Memory B cell (primary cell): ENCODE results near the gene WBP1L.
"Not testable (repeated sequence)": the region's sequence is repeated elsewhere in the genome, so short reads cannot be mapped to it uniquely, and the experiment has no call there.

Experiments
- ATAC-seq: fragments of 150-1000 bp; cut with Tn5 transposase; 2 replicates; pipeline ENCODE4 v1.10.0; 2021; ENCODE audit warnings: low read depth, mild to moderate bottlenecking, moderate library complexity
- DNase-seq, 2 donors: peaks; one replicate each; pipeline ENCODE4 v3.0.0; 2022; ENCODE audit warnings: low spot score in 2 of 2
- H3K27ac Mint-ChIP-seq: one replicate; pipeline ENCODE4 v1.8.0; 2022; ENCODE audit warnings: mild to moderate bottlenecking, moderate library complexity, mixed read lengths
- H3K27me3 Mint-ChIP-seq: one replicate; pipeline ENCODE4 v1.8.0; 2022; ENCODE audit warnings: mixed read lengths
- H3K36me3 Mint-ChIP-seq: one replicate; pipeline ENCODE4 v1.8.0; 2022; ENCODE audit warnings: mild to moderate bottlenecking, mixed read lengths
- H3K4me1 Mint-ChIP-seq: one replicate; pipeline ENCODE4 v1.8.0; 2022; ENCODE audit warnings: mixed read lengths
- H3K4me3 Mint-ChIP-seq: one replicate; pipeline ENCODE4 v1.8.0; 2022; ENCODE audit warnings: mild to moderate bottlenecking, moderate library complexity, mixed read lengths
- H3K9me3 Mint-ChIP-seq: one replicate; pipeline ENCODE4 v1.8.0; 2022; ENCODE audit warnings: mixed read lengths

Gene WBP1L

GRCh38 chr10:102812231-102812876 is 68.6 kb downstream of the WBP1L start:
- Mint-ChIP-seq H3K36me3 (peaks cover 17% of the 10 kb centered on the region), H3K4me3 (no peak overlapping the region), H3K9me3 (no peaks in the 10 kb centered on the region), H3K27ac (peak overlapping the region; percentile 29), H3K4me1 (peaks cover 11% of the 10 kb centered on the region), H3K27me3 (no peaks in the 10 kb centered on the region)
- DNase-seq = no peak
- peak; percentile 93 for ATAC-seq

- H3K27ac Mint-ChIP-seq = peak overlapping the region; percentile 29
- H3K36me3 Mint-ChIP-seq = peaks cover 17% of the 10 kb centered on the region
- DNase-seq (no peak), ATAC-seq (no peak)
- no peak overlapping the region for H3K4me3 Mint-ChIP-seq
- H3K9me3 Mint-ChIP-seq = no peaks in the 10 kb centered on the region
- no peaks in the 10 kb centered on the region for H3K27me3 Mint-ChIP-seq
- H3K4me1 Mint-ChIP-seq = peaks cover 11% of the 10 kb centered on the region
Measured at GRCh38 chr10:102813017-102813541, 69.3 kb downstream of the WBP1L start.

- H3K9me3 Mint-ChIP-seq = no peaks in the 10 kb centered on the region
- no peak overlapping the region for H3K27ac Mint-ChIP-seq
- no peaks in the 10 kb centered on the region for H3K27me3 Mint-ChIP-seq
- ATAC-seq (peak; percentile 23), DNase-seq (no peak)
- no peak overlapping the region for H3K4me3 Mint-ChIP-seq
- H3K36me3 Mint-ChIP-seq = peaks cover 15% of the 10 kb centered on the region
- peaks cover 9% of the 10 kb centered on the region for H3K4me1 Mint-ChIP-seq
Measured at GRCh38 chr10:102813734-102814452, 70.1 kb downstream of the WBP1L start.

GRCh38 chr10:102814453-102814871 is 70.7 kb downstream of the WBP1L start:
- no peak for DNase-seq
- no peak overlapping the region for H3K27ac Mint-ChIP-seq
- H3K36me3 Mint-ChIP-seq = peaks cover 15% of the 10 kb centered on the region

GRCh38 chr10:102814873-102815661 is 71.3 kb downstream of the WBP1L start:
- Mint-ChIP-seq H3K4me3 (no peak overlapping the region), H3K9me3 (no peaks in the 10 kb centered on the region), H3K27ac (no peak overlapping the region), H3K36me3 (peaks cover 15% of the 10 kb centered on the region), H3K27me3 (no peaks in the 10 kb centered on the region), H3K4me1 (peaks cover 10% of the 10 kb centered on the region)
- DNase-seq (no peak), ATAC-seq (no peak)

More at GRCh38 chr10:102814453-102814871, 70.7 kb downstream of the WBP1L start:
- Mint-ChIP-seq H3K4me1 (peaks cover 9% of the 10 kb centered on the region), H3K9me3 (no peaks in the 10 kb centered on the region), H3K4me3 (no peak overlapping the region), H3K27me3 (no peaks in the 10 kb centered on the region)
- no peak for ATAC-seq

GRCh38 chr10:102815790-102816549 is 72.2 kb downstream of the WBP1L start:
- no peak for DNase-seq
- Mint-ChIP-seq H3K27ac (no peak overlapping the region), H3K36me3 (peaks cover 12% of the 10 kb centered on the region), H3K27me3 (no peaks in the 10 kb centered on the region), H3K4me3 (no peak overlapping the region), H3K4me1 (peaks cover 10% of the 10 kb centered on the region), H3K9me3 (no peaks in the 10 kb centered on the region)
- no peak for ATAC-seq

GRCh38 chr10:102817175-102817574 is 73.4 kb downstream of the WBP1L start:
- Mint-ChIP-seq H3K4me1 (peaks cover 6% of the 10 kb centered on the region), H3K9me3 (no peaks in the 10 kb centered on the region), H3K36me3 (peaks cover 11% of the 10 kb centered on the region), H3K27me3 (no peaks in the 10 kb centered on the region), H3K4me3 (no peak overlapping the region), H3K27ac (no peak overlapping the region)
- ATAC-seq (no peak), DNase-seq (no peak)

- DNase-seq (no peak), ATAC-seq (peak; percentile 85)
- Mint-ChIP-seq H3K4me3 (no peak overlapping the region), H3K9me3 (no peaks in the 10 kb centered on the region), H3K36me3 (no peaks in the 10 kb centered on the region), H3K27ac (peak overlapping the region; percentile 6), H3K4me1 (peaks cover 2% of the 10 kb centered on the region), H3K27me3 (no peaks in the 10 kb centered on the region)
Measured at GRCh38 chr10:102819054-102819453, 75.3 kb downstream of the WBP1L start.

GRCh38 chr10:102820008-102820407 is 76.3 kb downstream of the WBP1L start:
- H3K4me1 Mint-ChIP-seq, H3K4me3 Mint-ChIP-seq, ATAC-seq, H3K36me3 Mint-ChIP-seq, DNase-seq, H3K9me3 Mint-ChIP-seq, H3K27me3 Mint-ChIP-seq: not testable (repeated sequence)
- peak overlapping the region; percentile 6 for H3K27ac Mint-ChIP-seq

GRCh38 chr10:102822222-102822621 is 78.5 kb downstream of the WBP1L start:
- no peak for ATAC-seq
- no peak overlapping the region for H3K27ac Mint-ChIP-seq

GRCh38 chr10:102824664-102825063 is 80.9 kb downstream of the WBP1L start:
- Mint-ChIP-seq H3K27ac (no peak overlapping the region), H3K4me1 (peaks cover 2% of the 10 kb centered on the region), H3K9me3 (no peaks in the 10 kb centered on the region), H3K27me3 (peaks cover 3% of the 10 kb centered on the region), H3K4me3 (no peak overlapping the region), H3K36me3 (no peaks in the 10 kb centered on the region)
- ATAC-seq (no peak), DNase-seq (no peak)

More at GRCh38 chr10:102822222-102822621, 78.5 kb downstream of the WBP1L start:
- no peaks in the 10 kb centered on the region for H3K9me3 Mint-ChIP-seq
- H3K4me1 Mint-ChIP-seq = peaks cover 2% of the 10 kb centered on the region
- H3K36me3 Mint-ChIP-seq = no peaks in the 10 kb centered on the region
- no peak for DNase-seq
- no peak overlapping the region for H3K4me3 Mint-ChIP-seq
- no peaks in the 10 kb centered on the region for H3K27me3 Mint-ChIP-seq

GRCh38 chr10:102826148-102826796 is 82.5 kb downstream of the WBP1L start:
- Mint-ChIP-seq H3K9me3 (no peaks in the 10 kb centered on the region), H3K36me3 (peaks cover 4% of the 10 kb centered on the region), H3K4me3 (no peak overlapping the region), H3K27me3 (peaks cover 8% of the 10 kb centered on the region), H3K4me1 (no peaks in the 10 kb centered on the region), H3K27ac (no peak overlapping the region)
- ATAC-seq = no peak
- no peak for DNase-seq

GRCh38 chr10:102827597-102827975 is 83.8 kb downstream of the WBP1L start:
- DNase-seq = no peak
- peaks cover 4% of the 10 kb centered on the region for H3K36me3 Mint-ChIP-seq
- no peak overlapping the region for H3K4me3 Mint-ChIP-seq
- H3K27ac Mint-ChIP-seq = no peak overlapping the region
- ATAC-seq = no peak
- no peaks in the 10 kb centered on the region for H3K4me1 Mint-ChIP-seq
- peaks cover 8% of the 10 kb centered on the region for H3K27me3 Mint-ChIP-seq
- no peaks in the 10 kb centered on the region for H3K9me3 Mint-ChIP-seq
